ENCODE measurements around the gene HERC2.
"Not testable (repeated sequence)": the region's sequence is repeated elsewhere in the genome, so short reads cannot be mapped to it uniquely, and the experiment has no call there.

DNA sequence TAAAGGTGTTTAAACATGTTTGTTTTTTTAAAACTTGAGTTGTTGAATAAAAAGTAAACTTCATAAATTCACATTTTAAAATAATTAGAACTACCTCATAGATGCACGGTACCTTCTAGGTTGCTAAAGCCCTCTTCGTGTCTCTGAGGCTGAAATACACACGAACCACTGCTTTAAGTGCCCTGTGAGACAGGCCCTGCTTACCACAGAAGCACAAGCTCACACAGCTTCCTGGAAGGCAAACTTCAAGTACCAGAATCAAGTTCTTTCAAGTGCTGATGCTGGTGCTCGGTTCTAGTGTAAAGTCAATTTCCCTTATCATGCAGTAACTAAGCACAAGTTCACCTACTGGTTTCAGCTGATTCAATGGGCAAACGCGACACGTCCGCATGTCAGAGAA, 108.6 kb downstream of the HERC2 start:
- TF ChIP-seq CTCF (IDR thresholded peaks at IDR 0.05; ENCODE audit: low read length); EZH2 (IDR thresholded peaks at IDR 0.05; ENCODE audit: borderline replicate concordance, low read length): not testable (repeated sequence)

Measured in OCI-LY1 (cell line).